ENCODE results near the gene EPHA10.

DNA sequence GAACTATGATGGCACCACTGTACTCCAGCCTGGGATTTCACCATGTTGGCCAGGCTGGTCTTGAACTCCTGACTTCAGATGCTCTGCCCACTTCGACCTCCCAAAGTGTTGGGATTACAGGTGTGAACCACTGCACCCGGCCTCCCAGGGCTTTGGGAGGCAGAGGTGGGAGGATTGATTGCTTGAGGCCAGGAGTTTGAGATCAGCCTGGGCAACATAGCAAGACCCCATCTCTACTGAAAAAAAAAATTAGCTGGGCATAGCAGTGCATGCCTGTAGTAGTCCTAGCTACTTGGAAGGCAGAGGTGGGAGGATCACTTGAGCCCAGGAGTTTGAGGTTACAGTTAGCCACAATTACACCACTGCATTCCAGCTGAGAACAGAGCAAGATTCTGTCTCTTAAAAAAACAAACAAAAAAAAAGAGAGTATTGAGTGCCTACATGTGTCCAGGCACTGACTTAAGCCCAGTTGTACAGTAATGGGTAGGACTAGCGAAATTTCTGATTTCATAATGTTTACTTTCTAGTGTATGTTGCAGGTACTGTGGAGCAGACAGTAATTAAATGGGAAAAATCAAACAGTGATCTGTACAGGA, 32.9 kb upstream of the EPHA10 start:
- TF ChIP-seq, protein P1, sequence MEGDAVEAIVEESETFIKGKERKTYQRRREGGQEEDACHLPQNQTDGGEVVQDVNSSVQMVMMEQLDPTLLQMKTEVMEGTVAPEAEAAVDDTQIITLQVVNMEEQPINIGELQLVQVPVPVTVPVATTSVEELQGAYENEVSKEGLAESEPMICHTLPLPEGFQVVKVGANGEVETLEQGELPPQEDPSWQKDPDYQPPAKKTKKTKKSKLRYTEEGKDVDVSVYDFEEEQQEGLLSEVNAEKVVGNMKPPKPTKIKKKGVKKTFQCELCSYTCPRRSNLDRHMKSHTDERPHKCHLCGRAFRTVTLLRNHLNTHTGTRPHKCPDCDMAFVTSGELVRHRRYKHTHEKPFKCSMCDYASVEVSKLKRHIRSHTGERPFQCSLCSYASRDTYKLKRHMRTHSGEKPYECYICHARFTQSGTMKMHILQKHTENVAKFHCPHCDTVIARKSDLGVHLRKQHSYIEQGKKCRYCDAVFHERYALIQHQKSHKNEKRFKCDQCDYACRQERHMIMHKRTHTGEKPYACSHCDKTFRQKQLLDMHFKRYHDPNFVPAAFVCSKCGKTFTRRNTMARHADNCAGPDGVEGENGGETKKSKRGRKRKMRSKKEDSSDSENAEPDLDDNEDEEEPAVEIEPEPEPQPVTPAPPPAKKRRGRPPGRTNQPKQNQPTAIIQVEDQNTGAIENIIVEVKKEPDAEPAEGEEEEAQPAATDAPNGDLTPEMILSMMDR (tag by site-specific recombination; IDR thresholded peaks at IDR 0.05): no peak
- no peak for TF ChIP-seq SP2 (tag by site-specific recombination; IDR thresholded peaks at IDR 0.05)
